Heart left ventricle (tissue), 16 donors: Measurements from ENCODE around the gene PLEKHO2. TPM values are rescaled to one million over a fixed set of nuclear protein-coding genes. Genes with fewer than 3 reads are reported as not detected.

Experiments used
- ATAC-seq, 4 donors: fragments of 200-7000 bp; cut with Tn5 transposase; one replicate each; pipeline ENCODE4 v1.9.1; 2020 to 2022; ENCODE audit warnings: moderate library complexity in 4 of 4, mild to moderate bottlenecking in 3 of 4, moderate number of reproducible peaks in 1 of 4
- DNase-seq, 5 donors: peaks; one replicate each; pipeline ENCODE4 v3.0.0-alpha.2; 2020
- H3K27ac ChIP-seq, 12 donors: fragments of 200-600 bp; sonication (generic) in 4 of 12; one replicate each; pipeline versions ENCODE4 v1.5.0 to v1.8.0; 2016 to 2022; ENCODE audit warnings: mild to moderate bottlenecking in 2 of 12
- H3K27me3 ChIP-seq, 9 donors: fragments of 200-600 bp; sonication (generic) in 2 of 9; one replicate each; pipeline versions ENCODE4 v1.5.1 to v1.8.0; 2016 to 2022; ENCODE audit warnings: mild to moderate bottlenecking in 3 of 9
- H3K36me3 ChIP-seq, 9 donors: fragments of 200-600 bp; sonication (generic) in 2 of 9; one replicate each; pipeline versions ENCODE4 v1.5.0 to v1.8.0; 2018 to 2022; ENCODE audit warnings: mild to moderate bottlenecking in 2 of 9
- H3K4me1 ChIP-seq, 12 donors: fragments of 200-600 bp; sonication (generic) in 4 of 12; one replicate each; pipeline versions ENCODE4 v1.5.0 to v1.8.0; 2016 to 2022; ENCODE audit warnings: mild to moderate bottlenecking in 3 of 12
- H3K4me3 ChIP-seq, 12 donors: fragments of 200-600 bp; sonication (generic) in 4 of 12; one replicate each; pipeline versions ENCODE4 v1.5.0 to v1.8.0; 2017 to 2022; ENCODE audit warnings: mild to moderate bottlenecking in 9 of 12, moderate library complexity in 4 of 12
- H3K9me3 ChIP-seq, 12 donors: fragments of 200-600 bp; sonication (generic) in 4 of 12; one replicate each; pipeline versions ENCODE4 v1.5.0 to v1.8.0; 2016 to 2022; ENCODE audit warnings: mild to moderate bottlenecking in 1 of 12
- CTCF ChIP-seq, 12 donors: fragments of 200-600 bp; sonication (generic) in 4 of 12; IDR thresholded peaks; one replicate each; pipeline versions ENCODE4 v1.5.0 to v1.8.0; 2018 to 2022; ENCODE audit warnings: antibody characterized with exemption in 12 of 12, mild to moderate bottlenecking in 5 of 12
- POLR2A ChIP-seq, 2 donors: fragments of 450-650 bp; IDR thresholded peaks; one replicate each; pipeline ENCODE4 v1.6.1; 2017; ENCODE audit warnings: antibody characterized with exemption in 2 of 2, mild to moderate bottlenecking in 2 of 2, moderate library complexity in 2 of 2
- WGBS, 4 donors: extraction: QIAGEN DNeasy Blood & Tissue Kit in 2 of 4; methylation state at CpG; one replicate each; pipeline versions ENCODE4 v1.1.5 to v1.1.7; 2013 to 2018; 5-methylcytosine and 5-hydroxymethylcytosine counted together
- intact Hi-C, 10 donors: fragments of 100-400 bp; cut with DNase I; formaldehyde crosslinking; loops; one replicate each; pipeline versions ENCODE4 v1.11.1 to v1.14.2; 2022
- polyA plus RNA-seq, 2 donors: library from polyadenylated mRNA; stranded (reverse); fragments of 200-250 nt; gene quantifications; one replicate each; pipeline ENCODE4 v1.2.3, GENCODE V29; 2013
- total RNA-seq, 9 donors: library from RNA; depleted of rRNA in 2 of 9; stranded (reverse); fragments of >200 nt in 2 of 9; fragmentation: NEBNext Ultra II Directional in 3 of 9; extraction: Animal tissue kit (Norgen Biotek cat#: 25700) in 3 of 9; gene quantifications; one replicate each; pipeline versions ENCODE4 v1.1.0 to v1.2.4, GENCODE V29; 2016 to 2023
- donor health status: ischemic (EF 13 %, LVEDD 7.1; RV severe dilation, severe dysfunction).
- donor health status: healthy with polysubstance abuse.
- donor health status: DM: no; HTN: yes; CAD: no.
- donor health status: DM: no; HTN: no; CAD: no.
- donor health status: ischemic (EF 25% LVEDD 6.9; RV normal size, moderate dysfunction).
- donor health status: ischemic (EF 25% LVEDD 5.7; RV mildly dilated, moderate dysfunction).
- donor health status: healthy.
- donor health status: DM: yes; HTN: yes; CAD: no.
- donor health status: ischemic (EF 35%, LVEDD 5.7; RV mildly dilated, moderate dysfunction).
- donor health status: nonischemic (EF 11% LVEDD 7.7; RV severe dilation, severe dysfunction).
- donor health status: DM: yes; HTN: yes; CAD: no.
- donor health status: PGD.
- donor health status: ischemic (EF 29% LVEDD 5.4; RV normal size, mild dysfunction).
- donor health status: nonischemic (EF 23%, LVEDD 6.1; RV moderate dilation, normal function).

PLEKHO2 gene
- total and polyA plus RNA-seq, 11 donors: 5.3 to 50.8 (median 9.2) TPM

GRCh38 chr15:64891561-64891960 lies 49.8 kb downstream of the PLEKHO2 start:
- intact Hi-C loops: loop anchor here in 2 of 10 donors (5.0 kb wide), 2 partner anchors 44 to 49 kb away; partner anchors contain the start of gene PLEKHO2 (in 1 of the 2)
- Histone ChIP-seq H3K4me3 (no peak overlapping the region), H3K36me3 (no peaks in the 10 kb centered on the region), H3K27me3 (no peaks in the 10 kb centered on the region), H3K4me1 (peaks cover 8 to 57% (median 33%) of the 10 kb centered on the region in 12 donors), H3K27ac (peak overlapping the region in 7 of 12 donors; percentile 0 to 99 (median 23)), H3K9me3 (no peaks in the 10 kb centered on the region)
- no peak for ATAC-seq
- no peak for TF ChIP-seq CTCF (IDR thresholded peaks at IDR 0.05)
- DNase-seq: no peak

- peak overlapping the region; percentile 68 to 99 (median 88) for H3K27ac ChIP-seq
- H3K9me3 ChIP-seq: no peaks in the 10 kb centered on the region
- H3K4me1 ChIP-seq: peaks cover 19 to 71% (median 46%) of the 10 kb centered on the region in 12 donors
- H3K4me3 ChIP-seq: peak overlapping the region in 1 of 12 donors; percentile 52
- intact Hi-C loops: loop anchor here in 3 of 10 donors (2.0 to 5.0 kb wide), 3 partner anchors 46 to 51 kb away; partner anchors contain the start of gene PLEKHO2 (in 1 of the 3)
- WGBS, 4 donors: 94 to 96% (median 95%) methylated on average over 8 of the region's 8 CpGs
- ATAC-seq: no peak
- H3K36me3 ChIP-seq: no peaks in the 10 kb centered on the region
- DNase-seq: no peak
- TF ChIP-seq POLR2A (IDR thresholded peaks at IDR 0.05) (no peak), CTCF (IDR thresholded peaks at IDR 0.05) (no peak)
- no peaks in the 10 kb centered on the region for H3K27me3 ChIP-seq
These were observed 51.2 kb downstream of the PLEKHO2 start for GRCh38 chr15:64892847-64893403.

- ATAC-seq (peak; percentile 75 to 91 (median 84)), DNase-seq (peak; percentile 96 to 97 (median 97))
- Histone ChIP-seq H3K4me1 (peaks cover 20 to 79% (median 51%) of the 10 kb centered on the region in 12 donors), H3K27ac (peak overlapping the region; percentile 68 to 99 (median 88)), H3K36me3 (no peaks in the 10 kb centered on the region), H3K4me3 (peak overlapping the region in 10 of 12 donors; percentile 20 to 52 (median 38)), H3K9me3 (no peaks in the 10 kb centered on the region), H3K27me3 (no peaks in the 10 kb centered on the region)
- 21 to 33% (median 27%) methylated on average over 34 to 44 of the region's 44 CpGs for WGBS, 4 donors
- intact Hi-C loops: loop anchor here in 5 of 10 donors (2.0 to 5.0 kb wide), 4 partner anchors 46 to 53 kb away; partner anchors contain the start of gene PLEKHO2 (in 3 of the 5)
- TF ChIP-seq CTCF (IDR thresholded peaks at IDR 0.05) (no peak), POLR2A (IDR thresholded peaks at IDR 0.05) (peak in 1 of 2 donors; percentile 64)
These were observed 52.0 kb downstream of the PLEKHO2 start for GRCh38 chr15:64893481-64894394.
